Brain microvascular endothelial cell (primary cell): ENCODE data around the gene SPATA46.

Source experiments
- DNase-seq: peaks from one replicate; pipeline ENCODE4 v3.0.0-alpha.2; 2020
- H3K27ac ChIP-seq: fragments of 250-450 bp; sonication (Bioruptor Pico); 2 replicates; pipeline ENCODE4 v1.5.1; 2020; ENCODE audit warnings: mild to moderate bottlenecking, moderate library complexity
- H3K27me3 ChIP-seq: fragments of 250-450 bp; sonication (Bioruptor Pico); replicated peaks from 2 replicates; pipeline ENCODE4 v1.5.1; 2020; ENCODE audit warnings: mild to moderate bottlenecking
- H3K36me3 ChIP-seq: fragments of 250-450 bp; sonication (Bioruptor Pico); replicated peaks from 2 replicates; pipeline ENCODE4 v1.5.1; 2020; ENCODE audit warnings: mild to moderate bottlenecking
- H3K4me3 ChIP-seq: 2 replicates; pipeline ENCODE4 v1.5.1; 2011; ENCODE audit warnings: low read depth, mild to moderate bottlenecking, control low read depth, low read length, moderate library complexity
- CTCF ChIP-seq: IDR thresholded peaks from 2 replicates; pipeline ENCODE4 v1.5.1; 2011; ENCODE audit warnings: low read depth, mild to moderate bottlenecking, moderate library complexity, low read length, control low read depth, inconsistent platforms; ENCODE audit errors: missing control alignments
- in situ Hi-C: cut with HindIII; loops from 2 replicates; pipeline ENCODE4 v1.10.0; 2017; ENCODE audit warnings: low sequenced_read_pairs, low pct_ligation_motif_present

Gene SPATA46

DNA sequence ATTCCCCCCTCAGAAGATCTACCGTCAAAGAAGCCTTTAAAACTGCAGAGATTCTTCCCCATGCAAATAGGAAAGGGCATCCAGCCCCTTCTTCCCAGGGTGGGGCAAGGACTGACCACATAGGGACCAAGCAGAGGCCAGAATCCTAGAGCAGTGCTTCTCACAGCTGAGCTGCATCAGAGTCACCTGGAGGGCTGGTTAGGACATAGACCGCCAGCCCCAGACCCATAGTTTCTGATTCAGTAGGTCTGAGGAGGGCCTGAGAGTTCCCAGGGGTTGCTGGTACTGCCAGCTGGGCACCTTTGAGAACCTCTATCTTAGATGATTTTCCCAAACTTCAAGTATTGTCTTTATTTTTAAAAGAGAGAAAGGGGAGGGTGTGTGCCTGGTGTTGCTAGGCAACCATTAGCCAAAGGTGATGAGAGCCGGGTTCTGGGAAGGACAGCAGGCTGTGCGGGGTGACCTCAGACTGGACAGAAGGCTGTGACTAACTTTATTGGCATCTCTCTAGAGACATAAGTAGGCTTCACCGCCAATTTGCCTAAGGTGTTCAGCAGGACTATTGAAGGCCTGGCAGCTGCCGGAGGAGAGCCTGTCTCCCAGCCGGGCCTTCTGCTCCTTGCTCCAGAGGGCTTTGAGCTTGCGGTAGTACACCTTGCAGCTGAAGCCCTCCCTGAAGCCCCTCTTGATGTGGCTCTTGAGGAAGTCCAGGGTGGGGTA is 3.0 kb downstream of the SPATA46 start:
- H3K36me3 ChIP-seq = no peaks in the 10 kb centered on the region

GRCh38 chr1:162373072-162373427 is 3.6 kb downstream of the SPATA46 start:
- no peak for TF ChIP-seq CTCF
- DNase-seq = no peak
- H3K27me3 ChIP-seq = no peaks in the 10 kb centered on the region
- in situ Hi-C loops = no loop called here
- no peak overlapping the region for H3K4me3 ChIP-seq
- H3K36me3 ChIP-seq = no peaks in the 10 kb centered on the region
- H3K27ac ChIP-seq = no peak overlapping the region

More for the DNA sequence above, 3.0 kb downstream of the SPATA46 start:
- in situ Hi-C loops = no loop called here
- no peak overlapping the region for H3K27ac ChIP-seq
- H3K4me3 ChIP-seq = no peak overlapping the region
- peak; percentile 60 for DNase-seq
- no peak for TF ChIP-seq CTCF
- no peaks in the 10 kb centered on the region for H3K27me3 ChIP-seq

GRCh38 chr1:162372159-162373071 is 4.2 kb downstream of the SPATA46 start:
- Histone ChIP-seq H3K4me3 (no peak overlapping the region), H3K27ac (peak overlapping the region; percentile 30), H3K27me3 (no peaks in the 10 kb centered on the region), H3K36me3 (no peaks in the 10 kb centered on the region)
- in situ Hi-C loops = no loop called here
- no peak for TF ChIP-seq CTCF
- no peak for DNase-seq

GRCh38 chr1:162371611-162372010 is 5.0 kb downstream of the SPATA46 start:
- TF ChIP-seq CTCF = no peak
- H3K27ac ChIP-seq = peak overlapping the region; percentile 30
- H3K27me3 ChIP-seq = no peaks in the 10 kb centered on the region
- H3K36me3 ChIP-seq = no peaks in the 10 kb centered on the region
- peak; percentile 57 for DNase-seq
- in situ Hi-C loops = no loop called here
- H3K4me3 ChIP-seq = no peak overlapping the region

GRCh38 chr1:162370721-162371120 is 5.9 kb downstream of the SPATA46 start:
- in situ Hi-C loops = no loop called here
- no peak for DNase-seq
- Histone ChIP-seq H3K27ac (no peak overlapping the region), H3K36me3 (no peaks in the 10 kb centered on the region), H3K4me3 (no peak overlapping the region), H3K27me3 (no peaks in the 10 kb centered on the region)
- TF ChIP-seq CTCF = no peak
